HepG2 (cell line): ENCODE results near the gene ARID5B.

Experiments
- SMARCE1 ChIP-seq: fragments of 450-650 bp; IDR thresholded peaks from 2 replicates; pipeline ENCODE4 v1.6.1; 2017; ENCODE audit warnings: borderline replicate concordance
- TCF7L2 ChIP-seq: IDR thresholded peaks from 2 replicates; pipeline ENCODE4 v1.6.1; 2011; ENCODE audit warnings: mild to moderate bottlenecking, low read depth, low read length, moderate library complexity
- TF ChIP-seq, protein P1 (sequence below): sonication (generic); formaldehyde crosslinking; IDR thresholded peaks from 2 replicates; pipeline ENCODE4 v1.9.0; 2021; ENCODE audit warnings: missing genetic modification reagents, borderline replicate concordance

DNA sequence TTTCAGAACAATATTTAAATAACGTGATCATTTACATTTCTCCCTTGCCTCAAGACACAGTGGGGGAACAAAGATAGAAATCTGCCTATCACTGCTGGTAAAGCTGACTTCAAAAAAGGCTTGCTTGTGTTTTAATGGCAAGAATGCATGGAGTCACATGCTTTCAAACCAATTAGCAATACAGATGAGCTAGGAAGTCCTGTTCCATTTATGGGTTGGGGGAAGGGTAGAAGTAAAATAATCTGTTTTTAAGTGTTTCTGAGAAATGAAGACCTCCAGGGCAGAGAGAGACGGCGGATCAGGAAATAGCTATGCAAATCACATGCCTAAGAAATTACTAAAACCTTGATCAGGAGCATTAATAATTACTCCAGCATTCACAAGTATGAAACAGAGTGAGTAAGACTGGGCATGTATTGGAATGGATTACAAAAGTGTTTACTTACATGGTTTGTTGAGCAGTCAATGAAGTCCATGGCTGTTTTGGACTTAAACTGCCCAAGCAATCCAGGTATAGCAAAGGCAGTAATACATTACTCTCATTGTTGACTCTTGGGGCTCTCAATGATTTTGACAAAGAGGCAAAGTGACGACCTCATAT lies 142.0 kb downstream of the ARID5B start:
- TF ChIP-seq TCF7L2: no peak
- TF ChIP-seq SMARCE1: no peak
- TF ChIP-seq, protein P1, sequence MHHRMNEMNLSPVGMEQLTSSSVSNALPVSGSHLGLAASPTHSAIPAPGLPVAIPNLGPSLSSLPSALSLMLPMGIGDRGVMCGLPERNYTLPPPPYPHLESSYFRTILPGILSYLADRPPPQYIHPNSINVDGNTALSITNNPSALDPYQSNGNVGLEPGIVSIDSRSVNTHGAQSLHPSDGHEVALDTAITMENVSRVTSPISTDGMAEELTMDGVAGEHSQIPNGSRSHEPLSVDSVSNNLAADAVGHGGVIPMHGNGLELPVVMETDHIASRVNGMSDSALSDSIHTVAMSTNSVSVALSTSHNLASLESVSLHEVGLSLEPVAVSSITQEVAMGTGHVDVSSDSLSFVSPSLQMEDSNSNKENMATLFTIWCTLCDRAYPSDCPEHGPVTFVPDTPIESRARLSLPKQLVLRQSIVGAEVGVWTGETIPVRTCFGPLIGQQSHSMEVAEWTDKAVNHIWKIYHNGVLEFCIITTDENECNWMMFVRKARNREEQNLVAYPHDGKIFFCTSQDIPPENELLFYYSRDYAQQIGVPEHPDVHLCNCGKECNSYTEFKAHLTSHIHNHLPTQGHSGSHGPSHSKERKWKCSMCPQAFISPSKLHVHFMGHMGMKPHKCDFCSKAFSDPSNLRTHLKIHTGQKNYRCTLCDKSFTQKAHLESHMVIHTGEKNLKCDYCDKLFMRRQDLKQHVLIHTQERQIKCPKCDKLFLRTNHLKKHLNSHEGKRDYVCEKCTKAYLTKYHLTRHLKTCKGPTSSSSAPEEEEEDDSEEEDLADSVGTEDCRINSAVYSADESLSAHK: no peak
